ENCODE results near the gene FAM210B. TPM values are rescaled to one million over a fixed set of nuclear protein-coding genes. Genes with fewer than 3 reads are reported as not detected.

FAM210B gene
- total and polyA plus RNA-seq, 2 of the 8 experiments (the other 6 are each of a cell fraction or from before 2014, with no cell fraction given), result 9.4 to 15.0 TPM

GRCh38 chr20:56368351-56369134 is 9.8 kb downstream of the FAM210B start:
- H3K9ac ChIP-seq (replicated peaks in 1 of 4; ENCODE audit: extremely low read depth in 1 of 4, low read depth in 3 of 4, low read length in 3 of 4), result no peak overlapping the region
- ChIA-PET CTCF (ENCODE audit: partially characterized antibody) (interaction anchor here (0.6 kb wide), 1 partner anchor 280 kb away, joined by 3 read pairs; no protein-coding TSS in a partner anchor), POLR2A (ENCODE audit: partially characterized antibody) (interaction anchor here (0.7 to 1.6 kb wide), 4 partner anchors 10 to 36 kb away, joined by 3 to 6 read pairs (median 3); partner anchors contain the start of genes AURKA and CSTF1)
- no peak overlapping the region for H4K91ac ChIP-seq (replicated peaks; ENCODE audit: insufficient read length, low read length)
- no peak overlapping the region for H2AK5ac ChIP-seq (ENCODE audit: low read depth, low read length)
- H2BK12ac ChIP-seq (ENCODE audit: low read depth, low read length), result no peak overlapping the region
- TF ChIP-seq KDM5A (IDR thresholded peaks at IDR 0.05; ENCODE audit: low read length) (no peak), BACH1 (IDR thresholded peaks at IDR 0.05; ENCODE audit: low read length) (no peak), CREB1 (IDR thresholded peaks at IDR 0.05) (no peak), CEBPB (IDR thresholded peaks at IDR 0.05; ENCODE audit: low read depth, low read length) (no peak), SIX5 (IDR thresholded peaks at IDR 0.05; ENCODE audit: low read depth, low read length) (no peak), SIRT6 (IDR thresholded peaks at IDR 0.05; ENCODE audit: low read length) (no peak), JUND (IDR thresholded peaks at IDR 0.05; ENCODE audit: low read length) (no peak), MAX (IDR thresholded peaks at IDR 0.05) (no peak), POLR2A (IDR thresholded peaks at IDR 0.05; ENCODE audit: control extremely low read depth in 1 of 2, low read depth in 2 of 2, low read length in 2 of 2) (no peak; a peak in 1 of 3 replicates), TBP (IDR thresholded peaks at IDR 0.05; ENCODE audit: low read depth, low read length) (no peak), RAD21 (IDR thresholded peaks at IDR 0.05 in 1 of 2, conservative IDR thresholded peaks at IDR 0.05 in 1 of 2; ENCODE audit: low read depth in 2 of 2, low read length in 2 of 2) (no peak), CBX5 (IDR thresholded peaks at IDR 0.05; ENCODE audit: low read depth, low read length) (no peak)
- no peak for DNase-seq (ENCODE audit: low read depth in 1 of 2, low spot score in 2 of 2)
- peaks cover 0 to 3% of the 10 kb centered on the region in 2 experiments for H4K20me1 ChIP-seq (replicated peaks in 1 of 2; ENCODE audit: control insufficient read depth in 1 of 2, insufficient read depth in 2 of 2, low read length in 2 of 2)
- H3K56ac ChIP-seq (replicated peaks; ENCODE audit: insufficient read length, low read depth, low read length), result no peak overlapping the region
- H3K18ac ChIP-seq (ENCODE audit: extremely low read depth, low read length), result no peak overlapping the region
- no peaks in the 10 kb centered on the region for H3K9me3 ChIP-seq (ENCODE audit: insufficient read depth in 2 of 2, low read depth in 1 of 2, low read length in 1 of 2)
- 93% methylated on average over 6 of the region's 6 CpGs; no CpG with 5 or more reads in 1 of the 2 experiments for WGBS, 2 experiments (ENCODE audit: extremely low coverage in 1 of 2, insufficient coverage in 1 of 2, insufficient read length in 1 of 2, insufficient replicate concordance in 2 of 2, low coverage in 1 of 2, low lambda C conversion rate in 2 of 2, missing lambda C conversion rate in 1 of 2)
- no peak overlapping the region for H3K4ac ChIP-seq (replicated peaks; ENCODE audit: insufficient read length, low read depth, low read length)
- H3K23me2 ChIP-seq (ENCODE audit: low read depth, low read length), result no peaks in the 10 kb centered on the region
- H2BK120ac ChIP-seq (replicated peaks; ENCODE audit: low read depth, low read length), result no peak overlapping the region
- no peak overlapping the region for H2BK5ac ChIP-seq (ENCODE audit: low read depth, low read length)
- no peaks in the 10 kb centered on the region for H3K27me3 ChIP-seq (replicated peaks in 1 of 4; ENCODE audit: control insufficient read depth in 3 of 4, extremely low read depth in 1 of 4, insufficient read depth in 3 of 4, low read length in 3 of 4)
- H3K79me1 ChIP-seq (ENCODE audit: low read depth, low read length), result peaks cover 2% of the 10 kb centered on the region; the same call in 1 of the 2 replicates
- H4K8ac ChIP-seq (ENCODE audit: extremely low read depth, insufficient read depth, low read length), result no peak overlapping the region
- H3K4me1 ChIP-seq (replicated peaks in 1 of 4; ENCODE audit: control insufficient read depth in 3 of 4, insufficient read depth in 4 of 4, low read length in 3 of 4), result no peaks in the 10 kb centered on the region
- H2AFZ ChIP-seq (ENCODE audit: low read length), result no peak overlapping the region
- H3K79me2 ChIP-seq (ENCODE audit: control insufficient read depth in 1 of 2, insufficient read depth in 2 of 2, low read length in 2 of 2), result peaks cover 0 to 3% of the 10 kb centered on the region in 2 experiments; a peak in 1 of 4 replicates
- no peak overlapping the region for H2BK20ac ChIP-seq (ENCODE audit: low read length)
- no peak for FAIRE-seq
- H3K27ac ChIP-seq (ENCODE audit: low read depth, low read length), result no peak overlapping the region
- H3K36me3 ChIP-seq (ENCODE audit: control insufficient read depth in 2 of 4, insufficient read depth in 4 of 4, low read length in 3 of 4), result peaks cover 17 to 43% (median 32%) of the 10 kb centered on the region in 4 experiments; a peak in 7 of 8 replicates
- H3K4me2 ChIP-seq (ENCODE audit: insufficient read depth in 1 of 2, low read depth in 2 of 2, low read length in 2 of 2), result no peak overlapping the region
- no peak overlapping the region for H3K4me3 ChIP-seq (ENCODE audit: extremely low read depth in 1 of 4, insufficient read depth in 2 of 4, low read depth in 3 of 4, low read length in 4 of 4)
- H2BK15ac ChIP-seq (ENCODE audit: low read length), result no peak overlapping the region
- H4K5ac ChIP-seq (ENCODE audit: insufficient read length, low read depth, low read length), result no peak overlapping the region
- no peak overlapping the region for H3K23ac ChIP-seq (ENCODE audit: insufficient read length)
- H3K14ac ChIP-seq (ENCODE audit: insufficient read length), result no peak overlapping the region

Measured in H1 (cell line).